GM03348 (cell line): ENCODE results near the gene RTEL1.
"Not testable (repeated sequence)": the region's sequence is repeated elsewhere in the genome, so short reads cannot be mapped to it uniquely, and the experiment has no call there.

Experiments
- DNase-seq: peaks from one replicate; pipeline ENCODE4 v3.0.0; 2012; ENCODE audit warnings: low spot score

The RTEL1 gene

GRCh38 chr20:63665708-63666107 lies 7.6 kb downstream of the RTEL1 start:
- no peak for DNase-seq

- DNase-seq: no peak
Observed at GRCh38 chr20:63667858-63668257, 9.7 kb downstream of the RTEL1 start.

GRCh38 chr20:63668351-63668750 lies 10.2 kb downstream of the RTEL1 start:
- no peak for DNase-seq

GRCh38 chr20:63671695-63672094 lies 13.6 kb downstream of the RTEL1 start:
- DNase-seq: not testable (repeated sequence)

GRCh38 chr20:63672666-63673065 lies 14.6 kb downstream of the RTEL1 start:
- DNase-seq: no peak

GRCh38 chr20:63673951-63674350 lies 15.8 kb downstream of the RTEL1 start:
- DNase-seq: no peak

GRCh38 chr20:63675681-63676368 lies 17.7 kb downstream of the RTEL1 start:
- no peak for DNase-seq

- no peak for DNase-seq
Observed at GRCh38 chr20:63678071-63678470, 20.0 kb downstream of the RTEL1 start.

GRCh38 chr20:63678667-63679465 lies 20.8 kb downstream of the RTEL1 start:
- DNase-seq: no peak

GRCh38 chr20:63679799-63680305 lies 21.7 kb downstream of the RTEL1 start:
- DNase-seq: no peak

- no peak for DNase-seq
Observed at GRCh38 chr20:63680427-63680826, 22.3 kb downstream of the RTEL1 start.

GRCh38 chr20:63680857-63681608 lies 22.9 kb downstream of the RTEL1 start:
- no peak for DNase-seq

- no peak for DNase-seq
Observed at GRCh38 chr20:63681609-63682142, 23.6 kb downstream of the RTEL1 start.

- DNase-seq: peak; percentile 94
Observed at GRCh38 chr20:63682384-63683139, 24.4 kb downstream of the RTEL1 start.

GRCh38 chr20:63685269-63686026 lies 27.3 kb downstream of the RTEL1 start:
- no peak for DNase-seq

- DNase-seq: no peak
Observed at GRCh38 chr20:63686094-63686491, 28.0 kb downstream of the RTEL1 start.

- DNase-seq: peak; percentile 90
Observed at GRCh38 chr20:63686492-63687321, 28.6 kb downstream of the RTEL1 start.

- DNase-seq: no peak
Observed at GRCh38 chr20:63687419-63688178, 29.5 kb downstream of the RTEL1 start.
